Trophoblast cell (in vitro differentiated cells and primary cell): ENCODE results near the gene GULP1.

Source experiments
- DNase-seq, 2 donors: peaks; one replicate each; pipeline ENCODE4 v3.0.0-alpha.2; 2016
- H2AFZ ChIP-seq: 2 replicates; pipeline ENCODE4 v1.6.1; 2013; ENCODE audit warnings: low read length, moderate library complexity, mild to moderate bottlenecking; ENCODE audit not compliant: insufficient read depth, poor library complexity
- H2AK5ac ChIP-seq: 2 replicates; pipeline ENCODE4 v1.6.1; 2013; ENCODE audit warnings: mild to moderate bottlenecking, low read length
- H2BK120ac ChIP-seq: 2 replicates; pipeline ENCODE4 v1.6.1; 2013; ENCODE audit warnings: low read length, mild to moderate bottlenecking, moderate library complexity; ENCODE audit not compliant: insufficient read depth, poor library complexity
- H2BK12ac ChIP-seq: 2 replicates; pipeline ENCODE4 v1.6.1; 2013; ENCODE audit warnings: mild to moderate bottlenecking, low read length, moderate library complexity
- H2BK5ac ChIP-seq: 2 replicates; pipeline ENCODE4 v1.6.1; 2013; ENCODE audit warnings: low read length, low read depth, moderate library complexity, mild to moderate bottlenecking; ENCODE audit not compliant: poor library complexity
- H3K14ac ChIP-seq: 2 replicates; pipeline ENCODE4 v1.6.1; 2013; ENCODE audit warnings: mild to moderate bottlenecking, low read length
- H3K18ac ChIP-seq: 2 replicates; pipeline ENCODE4 v1.6.1; 2013; ENCODE audit warnings: mild to moderate bottlenecking, low read length
- H3K23ac ChIP-seq: 2 replicates; pipeline ENCODE4 v1.6.1; 2013; ENCODE audit warnings: low read length
- H3K27ac ChIP-seq: 2 replicates; pipeline ENCODE4 v1.5.1; 2013; ENCODE audit warnings: low read depth, mild to moderate bottlenecking, inconsistent platforms, low read length, moderate library complexity
- H3K27me3 ChIP-seq: 2 replicates; pipeline ENCODE4 v1.6.1; 2013; ENCODE audit warnings: inconsistent platforms, mild to moderate bottlenecking, low read length, moderate library complexity; ENCODE audit not compliant: insufficient read depth
- H3K36me3 ChIP-seq, 2 experiments: 1 replicate in 1 of 2; 2 replicates in 1 of 2; pipeline ENCODE4 v1.6.1; 2013; ENCODE audit warnings: low read length in 2 of 2, mild to moderate bottlenecking in 2 of 2, moderate library complexity in 1 of 2; ENCODE audit not compliant: insufficient read depth in 2 of 2, control insufficient read depth in 1 of 2
- H3K4ac ChIP-seq: 2 replicates; pipeline ENCODE4 v1.6.1; 2013; ENCODE audit warnings: low read depth, mild to moderate bottlenecking, low read length, moderate library complexity
- H3K4me1 ChIP-seq, 2 experiments: 1 replicate in 1 of 2; 2 replicates in 1 of 2; pipeline ENCODE4 v1.6.1; 2013; ENCODE audit warnings: low read length in 2 of 2, mild to moderate bottlenecking in 2 of 2, moderate library complexity in 1 of 2; ENCODE audit not compliant: insufficient read depth in 2 of 2, control insufficient read depth in 1 of 2
- H3K4me2 ChIP-seq: 2 replicates; pipeline ENCODE4 v1.6.1; 2013; ENCODE audit warnings: inconsistent platforms, mild to moderate bottlenecking, low read length, moderate library complexity
- H3K4me3 ChIP-seq: 2 replicates; pipeline ENCODE4 v1.5.1; 2013; ENCODE audit warnings: mild to moderate bottlenecking, low read depth, low read length, inconsistent platforms
- H3K79me1 ChIP-seq: one replicate; pipeline ENCODE4 v1.6.1; 2013; ENCODE audit warnings: low read length
- H3K79me2 ChIP-seq: 2 replicates; pipeline ENCODE4 v1.6.1; 2013; ENCODE audit warnings: low read length, mild to moderate bottlenecking; ENCODE audit not compliant: control insufficient read depth, insufficient read depth, poor library complexity
- H3K9ac ChIP-seq: 2 replicates; pipeline ENCODE4 v1.6.1; 2013; ENCODE audit warnings: mild to moderate bottlenecking, low read length
- H3K9me3 ChIP-seq: 2 replicates; pipeline ENCODE4 v1.6.1; 2013; ENCODE audit warnings: low read depth, mild to moderate bottlenecking, control low read depth, inconsistent platforms, low read length; ENCODE audit not compliant: insufficient read depth
- H4K12ac ChIP-seq: 2 replicates; pipeline ENCODE4 v1.6.1; 2013; ENCODE audit warnings: low read depth, mild to moderate bottlenecking, low read length, moderate library complexity
- H4K8ac ChIP-seq: 2 replicates; pipeline ENCODE4 v1.6.1; 2013; ENCODE audit warnings: low read depth, mild to moderate bottlenecking, low read length, moderate library complexity
- H4K91ac ChIP-seq: one replicate; pipeline ENCODE4 v1.6.1; 2013; ENCODE audit warnings: low read depth, mild to moderate bottlenecking, low read length, moderate library complexity
- WGBS: extraction: QIAGEN DNeasy Blood & Tissue Kit; methylation state at CpG from one replicate; pipeline ENCODE4 v1.1.7; 2013; ENCODE audit warnings: missing lambda C conversion rate; ENCODE audit not compliant: insufficient read length, insufficient coverage; ENCODE audit errors: extremely low coverage; 5-methylcytosine and 5-hydroxymethylcytosine counted together

GULP1 gene

DNA sequence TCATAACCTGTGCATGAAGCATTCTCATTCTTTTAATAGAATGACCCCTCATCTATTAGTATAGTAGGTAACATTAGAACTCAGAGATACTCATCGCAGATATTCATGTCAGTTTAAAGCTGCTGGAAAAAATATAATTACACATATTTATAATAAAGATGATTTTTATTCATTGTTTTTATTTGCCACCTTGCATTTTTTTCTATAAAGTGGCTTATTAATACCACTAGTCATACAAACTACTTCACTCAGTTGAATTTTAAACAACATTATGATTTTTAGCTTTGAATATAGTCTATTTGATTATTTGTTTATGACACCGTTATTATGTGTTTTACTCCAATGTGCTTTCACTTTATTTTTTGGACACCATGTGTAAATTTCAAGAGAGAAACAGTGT lies 23.9 kb upstream of the GULP1 start:
- WGBS = no CpG with 5 or more reads among the region's 2 CpGs
- no peak overlapping the region for H3K14ac ChIP-seq
- no peaks in the 10 kb centered on the region for H3K9me3 ChIP-seq
- H4K12ac ChIP-seq = no peak overlapping the region
- H3K4me2 ChIP-seq = no peak overlapping the region
- no peak overlapping the region for H2AK5ac ChIP-seq
- no peak overlapping the region for H3K27ac ChIP-seq
- H2BK120ac ChIP-seq = no peak overlapping the region
- H2AFZ ChIP-seq = no peak overlapping the region
- no peaks in the 10 kb centered on the region for H3K36me3 ChIP-seq
- DNase-seq = no peak
- no peak overlapping the region for H4K91ac ChIP-seq
- no peak overlapping the region for H4K8ac ChIP-seq
- H3K79me1 ChIP-seq = no peaks in the 10 kb centered on the region
- H3K4me3 ChIP-seq = no peak overlapping the region
- no peaks in the 10 kb centered on the region for H3K4me1 ChIP-seq
- H2BK5ac ChIP-seq = no peak overlapping the region
- no peak overlapping the region for H3K23ac ChIP-seq
- H2BK12ac ChIP-seq = no peak overlapping the region
- H3K79me2 ChIP-seq = no peaks in the 10 kb centered on the region
- H3K27me3 ChIP-seq = no peaks in the 10 kb centered on the region
- no peak overlapping the region for H3K9ac ChIP-seq
- no peak overlapping the region for H3K4ac ChIP-seq
- H3K18ac ChIP-seq = no peak overlapping the region

DNA sequence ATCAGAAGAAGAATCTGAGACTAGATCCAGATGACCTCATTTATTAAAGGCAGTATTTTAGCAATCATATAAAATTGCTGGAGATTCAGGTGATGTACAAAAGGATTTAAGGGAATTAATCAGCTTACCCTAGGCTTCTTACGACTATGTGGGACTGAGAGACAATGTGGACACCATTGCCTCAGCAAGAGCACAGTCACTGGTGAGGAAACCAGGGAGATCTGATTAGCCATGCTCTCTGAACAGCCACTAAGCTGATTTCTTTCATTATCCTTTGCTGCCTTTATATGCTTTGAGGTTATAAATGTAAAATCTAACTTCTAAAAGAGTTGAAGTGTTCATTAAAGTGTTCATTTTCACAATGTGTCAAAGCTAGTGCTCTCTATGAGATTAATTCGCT lies 22.7 kb upstream of the GULP1 start:
- Histone ChIP-seq H2AK5ac (no peak overlapping the region), H3K4me2 (no peak overlapping the region), H4K12ac (no peak overlapping the region), H4K8ac (no peak overlapping the region), H3K9me3 (no peaks in the 10 kb centered on the region), H3K9ac (no peak overlapping the region), H3K4me1 (no peaks in the 10 kb centered on the region), H3K79me2 (no peaks in the 10 kb centered on the region), H3K14ac (no peak overlapping the region), H3K36me3 (no peaks in the 10 kb centered on the region), H3K23ac (no peak overlapping the region), H2BK12ac (no peak overlapping the region), H2BK5ac (no peak overlapping the region), H3K4ac (no peak overlapping the region), H3K4me3 (no peak overlapping the region), H3K27ac (no peak overlapping the region), H3K18ac (no peak overlapping the region), H2AFZ (no peak overlapping the region), H3K27me3 (no peaks in the 10 kb centered on the region), H4K91ac (no peak overlapping the region), H2BK120ac (no peak overlapping the region), H3K79me1 (no peaks in the 10 kb centered on the region)
- WGBS = no CpG with 5 or more reads among the region's 2 CpGs
- DNase-seq = no peak

DNA sequence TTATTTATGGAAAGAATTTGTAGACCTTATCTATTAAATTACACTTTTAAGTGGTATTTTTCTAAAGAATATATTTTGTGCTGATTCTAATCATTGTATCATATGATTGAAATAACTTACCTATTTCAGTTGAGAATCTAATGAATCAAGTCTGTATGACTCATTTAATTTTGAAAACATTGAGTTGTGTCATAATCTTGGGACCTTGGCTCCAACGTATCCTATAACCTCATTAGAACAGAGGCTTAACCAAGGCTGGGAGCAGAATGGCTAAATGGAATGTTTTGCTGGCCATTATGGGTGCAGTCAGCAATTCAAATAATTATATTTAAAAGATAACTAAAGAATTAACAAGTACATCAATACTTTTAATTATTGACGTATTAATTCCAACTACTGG lies 19.6 kb upstream of the GULP1 start:
- Histone ChIP-seq H3K14ac (no peak overlapping the region), H2BK5ac (no peak overlapping the region), H3K4me1 (no peaks in the 10 kb centered on the region), H4K12ac (no peak overlapping the region), H3K18ac (no peak overlapping the region), H3K79me2 (no peaks in the 10 kb centered on the region), H3K23ac (no peak overlapping the region), H3K9me3 (no peaks in the 10 kb centered on the region), H4K91ac (no peak overlapping the region), H2BK120ac (no peak overlapping the region), H3K36me3 (no peaks in the 10 kb centered on the region), H2AK5ac (no peak overlapping the region), H3K79me1 (no peaks in the 10 kb centered on the region), H3K27me3 (no peaks in the 10 kb centered on the region), H3K4me2 (no peak overlapping the region), H2AFZ (no peak overlapping the region), H3K9ac (no peak overlapping the region), H3K4ac (no peak overlapping the region), H3K27ac (no peak overlapping the region), H2BK12ac (no peak overlapping the region), H4K8ac (no peak overlapping the region), H3K4me3 (no peak overlapping the region)
- DNase-seq = no peak
- no CpG with 5 or more reads among the region's 2 CpGs for WGBS

DNA sequence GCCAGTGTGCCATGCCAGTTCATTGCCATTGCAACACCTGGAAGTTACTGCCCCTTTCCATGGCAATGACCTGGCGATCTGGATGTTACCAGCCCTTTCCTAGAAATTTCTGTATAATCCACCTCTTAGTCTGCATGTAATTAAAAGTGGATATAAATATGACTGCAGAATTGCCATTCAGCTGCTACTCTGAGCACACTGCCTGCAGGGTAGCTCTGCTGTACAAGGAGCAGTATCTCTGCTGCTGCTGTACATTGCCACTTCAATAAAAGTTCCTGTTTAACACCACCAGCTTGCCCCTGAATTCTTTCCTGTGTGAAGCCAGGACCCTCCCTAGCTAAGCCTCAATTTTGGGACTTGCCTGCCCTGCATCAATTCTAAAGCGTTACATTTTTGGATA lies 17.4 kb upstream of the GULP1 start:
- Histone ChIP-seq H3K36me3 (no peaks in the 10 kb centered on the region), H3K4me1 (peaks cover 0 to 2% of the 10 kb centered on the region in 2 experiments), H3K9ac (no peak overlapping the region), H4K12ac (no peak overlapping the region), H2BK5ac (no peak overlapping the region), H3K27me3 (no peaks in the 10 kb centered on the region), H3K23ac (no peak overlapping the region), H3K79me2 (no peaks in the 10 kb centered on the region), H3K79me1 (no peaks in the 10 kb centered on the region), H3K14ac (no peak overlapping the region), H2BK120ac (no peak overlapping the region), H3K18ac (no peak overlapping the region), H2AFZ (no peak overlapping the region), H3K4ac (no peak overlapping the region), H2AK5ac (no peak overlapping the region), H4K91ac (no peak overlapping the region), H2BK12ac (no peak overlapping the region), H3K4me2 (no peak overlapping the region), H3K27ac (no peak overlapping the region), H3K9me3 (no peaks in the 10 kb centered on the region), H4K8ac (no peak overlapping the region), H3K4me3 (no peak overlapping the region)
- DNase-seq = no peak
- no CpG with 5 or more reads among the region's 2 CpGs for WGBS
